ENCODE results near the gene IPO4. TPM values are rescaled to one million over a fixed set of nuclear protein-coding genes. Genes with fewer than 3 reads are reported as not detected.

Gene IPO4
- total and polyA plus RNA-seq, 2 of the 13 experiments (the other 11 are each of a cell fraction or from before 2014, with no cell fraction given), result 39.0 to 179 TPM

- no peak for FAIRE-seq
- no TSS peak for BruUV-seq (replicated peaks)
- H3K79me2 ChIP-seq (ENCODE audit: insufficient read depth, low read length), result no peaks in the 10 kb centered on the region
- H3K9ac ChIP-seq (ENCODE audit: insufficient read depth, low read depth, low read length), result no peak overlapping the region
- no peaks in the 10 kb centered on the region for H4K20me1 ChIP-seq (ENCODE audit: insufficient read depth, low read length)
- peak; percentile 0; the same call in 1 of the 3 replicates for ATAC-seq
- in situ Hi-C loops (cut with HindIII; ENCODE audit: extremely low pct_ligation_motif_present, low pct_unique_long_range_greater_than_20kb), result no loop called here
- no peak overlapping the region for H2AFZ ChIP-seq (ENCODE audit: low read length)
- TF ChIP-seq CEBPB (IDR thresholded peaks at IDR 0.05; ENCODE audit: borderline replicate concordance, low read depth, low read length), result no peak
- no peak for TF ChIP-seq ZBTB20 (CRISPR knock-in tag; IDR thresholded peaks at IDR 0.05; ENCODE audit: borderline replicate concordance, low read depth)
- TF ChIP-seq RBM22 (optimal IDR thresholded peaks at IDR 0.05; ENCODE audit: low read length), result no peak
- no peak for TF ChIP-seq ZNF720 (CRISPR knock-in tag; IDR thresholded peaks at IDR 0.05)
- no peak for TF ChIP-seq TOE1 (CRISPR knock-in tag; IDR thresholded peaks at IDR 0.05)
- TF ChIP-seq AGO2 (optimal IDR thresholded peaks at IDR 0.05; ENCODE audit: low read depth, low read length), result peak; percentile 56
- 0 out of 2 replicates have a peak, but pooled peaks have one; percentile 12 for TF ChIP-seq RBFOX2 (IDR thresholded peaks at IDR 0.05; ENCODE audit: low read depth, low read length)
- no peak for TF ChIP-seq XBP1 (CRISPR knock-in tag; IDR thresholded peaks at IDR 0.05)
- TF ChIP-seq AKAP8 (CRISPR knock-in tag; IDR thresholded peaks at IDR 0.05), result 0 out of 2 replicates have a peak, but pooled peaks have one; percentile 7
- no peak for TF ChIP-seq ZNF296 (CRISPR knock-in tag; conservative IDR thresholded peaks at IDR 0.05)
- no peak for TF ChIP-seq ZNF138 (CRISPR knock-in tag; IDR thresholded peaks at IDR 0.05; ENCODE audit: low read depth)
- TF ChIP-seq ZNF713 (CRISPR knock-in tag; IDR thresholded peaks at IDR 0.05), result no peak
- H3K27ac ChIP-seq (ENCODE audit: extremely low read length, insufficient read depth, low read length), result no peak overlapping the region
- H3K4me1 ChIP-seq (ENCODE audit: insufficient read depth, low read length), result no peaks in the 10 kb centered on the region
- no peak overlapping the region for H3K4me3 ChIP-seq (replicated peaks in 1 of 3; ENCODE audit: insufficient read depth in 1 of 3, low read depth in 2 of 3, low read length in 3 of 3)
- no peaks in the 10 kb centered on the region for H3K9me3 ChIP-seq (ENCODE audit: low read length)
- peaks cover 47 to 52% of the 10 kb centered on the region in 2 experiments for H3K36me3 ChIP-seq (replicated peaks in 1 of 2; ENCODE audit: control insufficient read depth in 1 of 2, insufficient read depth in 2 of 2, low read length in 2 of 2)
- intact Hi-C loops (cut with micrococcal nuclease; ENCODE audit: unreplicated experiment), result no loop called here
- ChIA-PET CTCF (ENCODE audit: low intra/inter-chr PET ratio, low total read pairs) (no interaction called here), POLR2A (interaction anchor here (0.9 to 6.7 kb wide), 6 partner anchors 11 to 84 kb away, joined by 3 to 65 read pairs (median 5); partner anchors contain the start of genes EMC9, IPO4, IRF9 and MDP1)
- no peak for DNase-seq (ENCODE audit: low spot score)
- H3K4me2 ChIP-seq (ENCODE audit: low read depth, low read length), result no peak overlapping the region
- H3K27me3 ChIP-seq (ENCODE audit: control insufficient read depth in 1 of 2, insufficient read depth in 2 of 2, low read length in 2 of 2), result no peaks in the 10 kb centered on the region
- WGBS (ENCODE audit: low lambda C conversion rate), result 96% methylated on average over 14 of the region's 14 CpGs
Observed at GRCh38 chr14:24177891-24178290, 10.7 kb downstream of the IPO4 start.

All from HepG2 (cell line).